ENCODE measurements around the gene MAP6. TPM values are rescaled to one million over a fixed set of nuclear protein-coding genes. Genes with fewer than 3 reads are reported as not detected.

The MAP6 gene
- total RNA-seq, 2 donors from 2014 or later, result 0.58 to 1.7 TPM

GRCh38 chr11:75637998-75638397, 30.8 kb downstream of the MAP6 start:
- intact Hi-C loops (cut with DNase I, micrococcal nuclease), result no loop called here
- no peak for ATAC-seq
- DNase-seq, result no peak

- intact Hi-C loops (cut with DNase I, micrococcal nuclease), result no loop called here
- DNase-seq (peak in 1 of 2 donors; percentile 18), ATAC-seq (peak; percentile 47)
Observed at GRCh38 chr11:75635066-75635862, 33.6 kb downstream of the MAP6 start.

- intact Hi-C loops (cut with DNase I, micrococcal nuclease), result no loop called here
- DNase-seq, result no peak
- ATAC-seq, result peak; percentile 70
Observed at GRCh38 chr11:75633409-75634066, 35.3 kb downstream of the MAP6 start.

- ATAC-seq (no peak), DNase-seq (no peak)
- intact Hi-C loops (cut with DNase I, micrococcal nuclease), result no loop called here
Observed at GRCh38 chr11:75632962-75633361, 35.9 kb downstream of the MAP6 start.

- no peak for ATAC-seq
- intact Hi-C loops (cut with DNase I, micrococcal nuclease), result no loop called here
- no peak for DNase-seq
Observed at GRCh38 chr11:75632450-75632849, 36.4 kb downstream of the MAP6 start.

- no peak for ATAC-seq
- no peak for DNase-seq
- intact Hi-C loops (cut with DNase I, micrococcal nuclease), result no loop called here
Observed at GRCh38 chr11:75631086-75631730, 37.6 kb downstream of the MAP6 start.

- no peak for DNase-seq
- intact Hi-C loops (cut with DNase I, micrococcal nuclease), result no loop called here
- ATAC-seq, result no peak
Observed at GRCh38 chr11:75627906-75628668, 40.8 kb downstream of the MAP6 start.

GRCh38 chr11:75626889-75627529, 41.8 kb downstream of the MAP6 start:
- intact Hi-C loops (cut with DNase I, micrococcal nuclease), result no loop called here
- DNase-seq (no peak), ATAC-seq (no peak)

- intact Hi-C loops (cut with DNase I, micrococcal nuclease), result no loop called here
- ATAC-seq (no peak), DNase-seq (no peak)
Observed at GRCh38 chr11:75625991-75626888, 42.6 kb downstream of the MAP6 start.

GRCh38 chr11:75625021-75625420, 43.8 kb downstream of the MAP6 start:
- intact Hi-C loops (cut with DNase I, micrococcal nuclease), result no loop called here
- DNase-seq, result no peak
- ATAC-seq, result no peak

GRCh38 chr11:75616281-75616680, 52.6 kb downstream of the MAP6 start:
- ATAC-seq, result no peak
- intact Hi-C loops (cut with DNase I, micrococcal nuclease), result no loop called here
- DNase-seq, result no peak

GRCh38 chr11:75615751-75616150, 53.1 kb downstream of the MAP6 start:
- no peak for DNase-seq
- intact Hi-C loops (cut with DNase I, micrococcal nuclease), result no loop called here
- no peak for ATAC-seq

- ATAC-seq, result no peak
- intact Hi-C loops (cut with DNase I, micrococcal nuclease), result no loop called here
- DNase-seq, result no peak
Observed at GRCh38 chr11:75611823-75612222, 57.0 kb downstream of the MAP6 start.

GRCh38 chr11:75606099-75606498, 62.7 kb downstream of the MAP6 start:
- no peak for ATAC-seq

GRCh38 chr11:75603791-75604736, 64.8 kb downstream of the MAP6 start:
- intact Hi-C loops (cut with DNase I, micrococcal nuclease), result no loop called here
- ATAC-seq (no peak), DNase-seq (no peak)

More at GRCh38 chr11:75606099-75606498, 62.7 kb downstream of the MAP6 start:
- DNase-seq, result no peak
- intact Hi-C loops (cut with DNase I, micrococcal nuclease), result no loop called here

- ATAC-seq (no peak), DNase-seq (no peak)
- intact Hi-C loops (cut with DNase I, micrococcal nuclease), result no loop called here
Observed at GRCh38 chr11:75602951-75603350, 65.9 kb downstream of the MAP6 start.

GRCh38 chr11:75601494-75601893, 67.3 kb downstream of the MAP6 start:
- DNase-seq, result no peak
- no peak for ATAC-seq
- intact Hi-C loops (cut with DNase I, micrococcal nuclease), result no loop called here
